Osteocyte (in vitro differentiated cells): ENCODE measurements around the gene GRM7. TPM values are rescaled to one million over a fixed set of nuclear protein-coding genes. Genes with fewer than 3 reads are reported as not detected.

Experiments
- DNase-seq: peaks from one replicate; pipeline ENCODE4 v3.0.0; 2021; ENCODE audit warnings: mixed read lengths; ENCODE audit not compliant: unreplicated experiment; ENCODE audit errors: extremely low spot score
- H3K27ac Mint-ChIP-seq: one replicate; pipeline ENCODE4 v1.8.0; 2021; ENCODE audit warnings: mild to moderate bottlenecking, mixed read lengths; ENCODE audit not compliant: unreplicated experiment
- H3K27me3 Mint-ChIP-seq: one replicate; pipeline ENCODE4 v1.8.0; 2021; ENCODE audit warnings: mixed read lengths; ENCODE audit not compliant: unreplicated experiment
- H3K36me3 Mint-ChIP-seq: one replicate; pipeline ENCODE4 v1.8.0; 2021; ENCODE audit warnings: mixed read lengths; ENCODE audit not compliant: unreplicated experiment
- H3K4me1 Mint-ChIP-seq: one replicate; pipeline ENCODE4 v1.8.0; 2021; ENCODE audit warnings: mixed read lengths; ENCODE audit not compliant: unreplicated experiment
- H3K4me3 Mint-ChIP-seq: one replicate; pipeline ENCODE4 v1.8.0; 2021; ENCODE audit warnings: mild to moderate bottlenecking, moderate library complexity, mixed read lengths; ENCODE audit not compliant: unreplicated experiment
- H3K9me3 Mint-ChIP-seq: one replicate; pipeline ENCODE4 v1.8.0; 2021; ENCODE audit warnings: mixed read lengths; ENCODE audit not compliant: unreplicated experiment
- CTCF ChIP-seq: fragments of 200-600 bp; sonication (generic); IDR thresholded peaks from 2 replicates; pipeline ENCODE4 v1.5.0; 2021; ENCODE audit warnings: antibody characterized with exemption, mild to moderate bottlenecking, moderate library complexity
- total RNA-seq: library from RNA; stranded (reverse); gene quantifications from 2 replicates; pipeline ENCODE4 v1.2.1, GENCODE V29; 2021

Gene GRM7
- total RNA-seq, 1 donor from 2014 or later = not detected

DNA sequence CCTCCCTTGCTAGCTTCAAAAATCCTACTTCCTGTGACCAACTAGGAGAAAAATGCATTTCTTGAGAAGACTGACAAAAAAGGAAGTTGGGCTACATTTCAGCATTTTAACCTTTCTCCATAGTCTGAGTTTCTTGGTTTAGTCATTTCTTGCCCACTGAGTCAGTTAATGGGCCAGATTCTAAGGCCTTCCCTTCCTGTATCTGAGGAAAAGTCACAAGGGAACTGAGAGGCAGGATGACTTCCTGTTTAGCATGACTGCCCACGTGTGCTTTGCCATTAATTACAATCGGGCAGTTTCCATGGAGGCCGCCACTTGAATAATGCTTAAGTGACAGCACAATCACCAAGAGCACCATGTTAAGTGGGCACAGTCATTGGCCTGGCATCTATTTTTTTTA lies 846.3 kb downstream of the GRM7 start:
- H3K36me3 Mint-ChIP-seq = no peaks in the 10 kb centered on the region

GRCh38 chr3:7709376-7710082 lies 848.6 kb downstream of the GRM7 start:
- no peak for DNase-seq

More for the DNA sequence above, 846.3 kb downstream of the GRM7 start:
- no peak overlapping the region for H3K27ac Mint-ChIP-seq
- no peak for TF ChIP-seq CTCF
- peaks cover 7% of the 10 kb centered on the region for H3K9me3 Mint-ChIP-seq
- no peak for DNase-seq
- no peaks in the 10 kb centered on the region for H3K4me1 Mint-ChIP-seq
- H3K27me3 Mint-ChIP-seq = no peaks in the 10 kb centered on the region
- H3K4me3 Mint-ChIP-seq = no peak overlapping the region

GRCh38 chr3:7710284-7710683 lies 849.4 kb downstream of the GRM7 start:
- Mint-ChIP-seq H3K36me3 (no peaks in the 10 kb centered on the region), H3K9me3 (peaks cover 14% of the 10 kb centered on the region), H3K4me1 (no peaks in the 10 kb centered on the region), H3K4me3 (no peak overlapping the region), H3K27me3 (no peaks in the 10 kb centered on the region), H3K27ac (no peak overlapping the region)
- no peak for DNase-seq
- TF ChIP-seq CTCF = no peak

More at GRCh38 chr3:7709376-7710082, 848.6 kb downstream of the GRM7 start:
- TF ChIP-seq CTCF = no peak
- Mint-ChIP-seq H3K36me3 (no peaks in the 10 kb centered on the region), H3K4me3 (no peak overlapping the region), H3K4me1 (no peaks in the 10 kb centered on the region), H3K27me3 (no peaks in the 10 kb centered on the region), H3K9me3 (peaks cover 14% of the 10 kb centered on the region), H3K27ac (no peak overlapping the region)

- Mint-ChIP-seq H3K4me1 (no peaks in the 10 kb centered on the region), H3K27ac (no peak overlapping the region), H3K4me3 (no peak overlapping the region), H3K36me3 (no peaks in the 10 kb centered on the region), H3K27me3 (no peaks in the 10 kb centered on the region), H3K9me3 (peaks cover 19% of the 10 kb centered on the region)
- no peak for DNase-seq
- no peak for TF ChIP-seq CTCF
Observed at GRCh38 chr3:7713724-7714123, 852.8 kb downstream of the GRM7 start.

DNA sequence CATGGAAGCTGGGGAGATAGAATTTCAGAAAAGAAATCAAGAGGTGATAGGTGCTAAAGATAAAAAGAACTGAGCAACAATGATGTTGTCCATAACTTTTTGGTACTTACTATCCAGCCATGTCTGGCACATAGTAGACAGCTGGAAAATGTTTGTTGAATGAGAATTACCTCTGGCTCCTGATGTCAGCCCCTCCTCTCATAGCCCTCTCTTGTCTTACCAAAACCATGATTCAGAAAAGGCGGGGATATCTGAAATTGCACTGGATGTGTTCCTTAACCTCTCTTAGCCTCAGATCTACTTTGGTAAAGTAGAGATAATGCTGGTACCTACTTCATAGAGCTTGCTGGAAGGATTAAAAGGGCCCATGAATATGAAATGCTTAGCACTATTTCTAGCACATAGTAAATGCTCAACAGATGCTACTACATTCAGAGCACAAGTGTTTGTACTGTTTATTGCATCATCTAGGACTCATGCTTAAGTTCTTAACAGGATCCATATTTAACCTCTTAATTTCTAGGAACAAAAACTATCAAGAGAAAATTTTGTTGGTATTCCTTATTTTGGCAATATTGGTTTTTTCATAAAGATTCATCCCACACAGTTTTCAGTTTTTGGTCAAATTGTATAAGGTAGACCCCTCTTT lies 859.9 kb downstream of the GRM7 start:
- Mint-ChIP-seq H3K36me3 (no peaks in the 10 kb centered on the region), H3K4me1 (no peaks in the 10 kb centered on the region), H3K4me3 (no peak overlapping the region), H3K27ac (no peak overlapping the region), H3K9me3 (peaks cover 10% of the 10 kb centered on the region), H3K27me3 (no peaks in the 10 kb centered on the region)
- no peak for TF ChIP-seq CTCF
- no peak for DNase-seq
